Measurements from ENCODE around the gene CNKSR3.
"Not testable (repeated sequence)": the region's sequence is repeated elsewhere in the genome, so short reads cannot be mapped to it uniquely, and the experiment has no call there.

Gene CNKSR3

DNA sequence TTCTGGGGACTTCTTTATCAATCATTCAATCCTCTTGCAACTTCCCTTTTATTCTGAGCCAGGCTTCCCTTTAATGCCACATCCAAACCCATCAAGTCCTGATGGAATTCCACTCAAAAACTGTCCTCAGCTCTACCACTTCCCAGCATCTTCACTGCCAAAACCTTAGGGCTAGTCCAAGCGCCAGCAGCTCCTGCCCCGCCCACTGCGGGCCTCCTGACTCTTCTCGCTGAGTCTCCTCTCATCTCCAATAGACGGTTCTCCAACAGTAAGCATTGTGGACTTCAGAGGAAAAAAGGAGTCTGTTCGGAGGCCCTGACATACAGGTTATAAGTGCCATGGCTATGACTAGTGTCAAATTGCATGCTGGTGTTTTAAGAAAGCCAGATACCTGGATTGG, 38.7 kb upstream of the CNKSR3 start:
- TF ChIP-seq, protein P1, sequence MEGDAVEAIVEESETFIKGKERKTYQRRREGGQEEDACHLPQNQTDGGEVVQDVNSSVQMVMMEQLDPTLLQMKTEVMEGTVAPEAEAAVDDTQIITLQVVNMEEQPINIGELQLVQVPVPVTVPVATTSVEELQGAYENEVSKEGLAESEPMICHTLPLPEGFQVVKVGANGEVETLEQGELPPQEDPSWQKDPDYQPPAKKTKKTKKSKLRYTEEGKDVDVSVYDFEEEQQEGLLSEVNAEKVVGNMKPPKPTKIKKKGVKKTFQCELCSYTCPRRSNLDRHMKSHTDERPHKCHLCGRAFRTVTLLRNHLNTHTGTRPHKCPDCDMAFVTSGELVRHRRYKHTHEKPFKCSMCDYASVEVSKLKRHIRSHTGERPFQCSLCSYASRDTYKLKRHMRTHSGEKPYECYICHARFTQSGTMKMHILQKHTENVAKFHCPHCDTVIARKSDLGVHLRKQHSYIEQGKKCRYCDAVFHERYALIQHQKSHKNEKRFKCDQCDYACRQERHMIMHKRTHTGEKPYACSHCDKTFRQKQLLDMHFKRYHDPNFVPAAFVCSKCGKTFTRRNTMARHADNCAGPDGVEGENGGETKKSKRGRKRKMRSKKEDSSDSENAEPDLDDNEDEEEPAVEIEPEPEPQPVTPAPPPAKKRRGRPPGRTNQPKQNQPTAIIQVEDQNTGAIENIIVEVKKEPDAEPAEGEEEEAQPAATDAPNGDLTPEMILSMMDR (IDR thresholded peaks at IDR 0.05; ENCODE audit: insufficient read depth, missing control alignments), result no peak
- FAIRE-seq (no peak), DNase-seq (ENCODE audit: insufficient read length, low spot score) (no peak)

DNA sequence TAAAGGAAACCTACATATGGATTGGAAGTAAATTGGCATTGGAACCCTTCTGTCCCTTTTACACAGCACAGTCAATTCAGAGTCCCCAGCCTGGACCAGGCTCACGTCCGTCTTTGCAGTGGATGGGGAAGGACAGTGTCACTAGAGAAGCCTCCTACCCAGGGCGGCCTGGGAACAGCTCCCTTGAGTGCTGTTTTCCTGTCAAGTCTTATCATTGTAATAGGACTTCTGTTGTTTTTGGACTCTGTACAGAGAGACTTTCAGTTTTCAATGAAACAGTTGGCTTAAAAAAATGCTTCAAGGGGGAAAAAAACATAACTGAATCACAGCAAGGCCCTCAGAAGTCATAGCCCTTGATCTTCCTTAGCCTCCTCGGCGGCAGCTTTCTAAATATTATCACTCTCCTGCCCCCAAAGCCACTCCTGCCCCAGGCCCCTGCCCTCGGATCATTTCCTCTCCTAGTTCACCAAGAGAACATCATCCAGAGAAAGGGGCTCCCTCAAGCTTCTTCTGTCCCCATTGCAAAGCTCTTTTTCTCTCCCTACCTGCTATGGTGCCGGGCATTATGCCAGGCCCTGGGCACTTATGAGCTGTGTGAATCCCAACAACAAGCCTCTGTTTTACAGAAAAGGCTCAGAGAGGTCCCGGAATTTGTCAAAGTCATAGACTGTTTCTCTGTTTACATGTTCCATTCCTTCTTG, 37.8 kb upstream of the CNKSR3 start:
- DNase-seq (ENCODE audit: insufficient read length, low spot score), result no peak
- TF ChIP-seq, protein P1 (IDR thresholded peaks at IDR 0.05; ENCODE audit: insufficient read depth, missing control alignments), result no peak
- FAIRE-seq, result no peak

DNA sequence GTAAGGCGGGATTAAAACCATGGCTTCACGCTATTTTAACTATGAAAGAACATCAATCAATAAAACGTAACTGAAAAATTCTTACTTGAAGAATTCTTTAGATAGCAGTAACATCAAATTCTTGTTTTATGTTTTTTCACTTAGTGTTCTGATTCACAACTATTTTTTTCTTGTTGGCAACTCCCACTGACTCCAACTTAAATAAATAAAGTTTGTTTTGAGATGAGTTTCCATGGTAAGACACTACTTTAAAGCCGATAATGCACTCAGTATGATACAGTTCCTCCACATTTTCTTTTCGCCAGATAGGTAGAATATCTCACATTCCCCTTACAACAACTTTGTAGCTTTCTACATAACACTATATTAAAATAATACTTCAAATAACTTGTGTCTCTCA, 33.1 kb upstream of the CNKSR3 start:
- FAIRE-seq, result no peak
- no peak for DNase-seq (ENCODE audit: insufficient read length, low spot score)
- TF ChIP-seq, protein P1 (IDR thresholded peaks at IDR 0.05; ENCODE audit: insufficient read depth, missing control alignments), result no peak

DNA sequence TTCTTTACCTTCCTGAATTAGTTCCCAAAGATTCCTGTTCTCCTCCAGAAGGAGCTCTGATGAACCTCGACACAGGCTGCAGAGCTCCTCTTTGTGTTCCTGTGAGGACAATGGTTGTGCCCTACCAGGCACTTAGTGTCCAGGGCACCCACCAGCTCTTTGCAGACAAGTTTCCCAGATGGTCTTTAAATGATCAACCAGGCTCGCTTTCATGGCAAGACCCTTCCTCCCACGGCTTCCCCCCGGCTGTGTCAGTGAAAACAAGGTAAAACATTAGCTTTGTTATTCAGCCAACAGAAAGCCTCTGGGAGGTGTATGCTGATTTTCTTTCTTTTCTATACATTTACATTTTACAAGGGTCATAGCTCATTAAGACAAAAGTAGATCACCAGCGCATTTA, 32.3 kb upstream of the CNKSR3 start:
- TF ChIP-seq, protein P1 (IDR thresholded peaks at IDR 0.05; ENCODE audit: insufficient read depth, missing control alignments), result no peak
- FAIRE-seq, result no peak
- DNase-seq (ENCODE audit: insufficient read length, low spot score), result no peak

DNA sequence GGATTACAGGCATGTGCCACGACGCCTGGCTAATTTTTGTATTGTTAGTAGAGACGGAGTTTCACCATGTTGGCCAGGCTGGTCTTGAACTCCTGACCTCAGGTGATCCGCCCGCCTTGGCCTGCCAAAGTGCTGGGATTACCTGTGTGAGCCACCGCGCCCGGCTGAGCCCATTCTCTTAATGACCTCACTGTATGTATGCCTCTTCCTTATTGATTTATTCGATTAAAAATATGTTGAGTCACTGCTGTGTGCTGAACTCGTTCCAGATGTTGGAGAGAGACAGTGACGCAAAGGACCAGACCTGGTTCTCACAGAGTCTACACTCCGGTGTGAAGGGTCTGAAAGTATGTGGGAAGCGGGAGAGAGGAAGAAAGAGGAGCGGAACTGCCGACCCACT, 31.4 kb upstream of the CNKSR3 start:
- FAIRE-seq; DNase-seq (ENCODE audit: insufficient read length, low spot score): not testable (repeated sequence)

DNA sequence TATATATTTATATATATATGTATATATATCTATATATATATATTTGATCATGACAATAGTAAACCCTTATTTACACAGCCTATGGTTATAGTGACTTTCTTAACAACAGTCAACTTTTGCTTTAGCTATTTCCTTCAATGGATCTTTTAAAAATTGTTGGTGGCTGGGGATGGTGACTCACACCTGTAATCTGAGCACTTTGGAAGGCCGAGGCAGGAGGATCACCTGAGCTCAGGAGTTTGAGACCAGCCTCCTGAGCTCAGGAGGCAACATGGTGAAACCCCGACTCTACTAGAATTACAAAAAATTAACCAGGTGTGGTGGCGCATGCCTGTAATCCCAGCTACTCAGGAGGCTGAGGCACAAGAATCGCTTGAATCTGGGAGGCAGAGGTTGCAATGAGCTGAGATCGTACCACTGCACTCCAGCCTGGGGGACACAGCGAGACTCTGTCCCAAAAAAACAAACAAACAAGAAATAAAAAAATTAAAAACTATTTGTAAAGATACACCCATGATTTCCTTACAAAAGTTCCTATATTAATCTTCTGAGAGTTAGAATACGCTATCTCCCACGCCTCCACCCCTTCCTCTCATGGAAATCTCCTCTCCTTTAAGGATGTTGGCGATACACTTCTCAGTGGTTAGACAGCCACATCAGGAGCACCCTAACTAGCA, 29.2 kb upstream of the CNKSR3 start:
- DNase-seq (ENCODE audit: insufficient read length, low spot score) (no peak), FAIRE-seq (no peak)
- TF ChIP-seq, protein P1 (IDR thresholded peaks at IDR 0.05; ENCODE audit: insufficient read depth, missing control alignments), result no peak

DNA sequence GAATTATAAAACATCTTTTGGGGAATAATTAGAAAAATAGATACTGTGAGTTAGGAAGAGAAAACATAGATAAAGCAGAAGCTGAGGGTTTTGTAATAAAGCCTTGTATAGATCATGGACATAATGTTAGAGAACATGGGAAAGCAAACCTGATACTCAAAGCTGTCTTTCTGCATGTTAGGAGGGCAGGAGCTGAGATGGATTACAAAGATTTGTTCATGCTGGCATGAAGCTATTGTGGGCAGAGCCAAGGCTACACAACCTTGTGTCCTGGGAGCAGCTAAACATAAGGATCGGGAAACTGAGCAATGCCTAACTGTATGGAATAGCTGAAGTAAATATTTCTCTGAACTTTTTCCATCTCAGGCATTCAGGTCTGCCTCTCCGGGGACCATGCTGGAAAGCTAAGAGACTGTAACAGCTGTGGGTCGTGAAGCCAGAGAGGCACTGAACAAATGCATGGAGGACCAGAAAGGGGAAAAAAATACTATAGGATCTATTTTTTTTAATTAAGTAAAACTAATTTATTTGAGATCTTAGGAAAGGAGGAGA, 28.2 kb upstream of the CNKSR3 start:
- TF ChIP-seq, protein P1 (IDR thresholded peaks at IDR 0.05; ENCODE audit: insufficient read depth, missing control alignments), result no peak
- DNase-seq (ENCODE audit: insufficient read length, low spot score), result no peak
- no peak for FAIRE-seq

Data from D721Med (cell line).